GM19099 (cell line): ENCODE data around the gene OR2H1.

Experiments
- POLR2A ChIP-seq: IDR thresholded peaks from 3 replicates; pipeline ENCODE4 v1.6.1; 2011; ENCODE audit warnings: low read depth; ENCODE audit not compliant: insufficient read length; ENCODE audit errors: extremely low read depth

OR2H1 gene

GRCh38 chr6:29496961-29497360, 40.0 kb downstream of the OR2H1 start:
- TF ChIP-seq POLR2A = no peak

- TF ChIP-seq POLR2A = no peak
Observed at GRCh38 chr6:29499704-29500103, 42.7 kb downstream of the OR2H1 start.

GRCh38 chr6:29500594-29500993, 43.6 kb downstream of the OR2H1 start:
- TF ChIP-seq POLR2A = no peak

GRCh38 chr6:29501106-29501505, 44.2 kb downstream of the OR2H1 start:
- TF ChIP-seq POLR2A = no peak

- TF ChIP-seq POLR2A = no peak
Observed at GRCh38 chr6:29502181-29502580, 45.2 kb downstream of the OR2H1 start.

GRCh38 chr6:29502597-29502996, 45.6 kb downstream of the OR2H1 start:
- TF ChIP-seq POLR2A = no peak

GRCh38 chr6:29504961-29505360, 48.0 kb downstream of the OR2H1 start:
- TF ChIP-seq POLR2A = no peak

GRCh38 chr6:29505808-29506207, 48.9 kb downstream of the OR2H1 start:
- no peak for TF ChIP-seq POLR2A

GRCh38 chr6:29506446-29507067, 49.6 kb downstream of the OR2H1 start:
- TF ChIP-seq POLR2A = no peak

- no peak for TF ChIP-seq POLR2A
Observed at GRCh38 chr6:29507319-29507718, 50.4 kb downstream of the OR2H1 start.

- no peak for TF ChIP-seq POLR2A
Observed at GRCh38 chr6:29509239-29509638, 52.3 kb downstream of the OR2H1 start.

GRCh38 chr6:29509711-29510110, 52.8 kb downstream of the OR2H1 start:
- no peak for TF ChIP-seq POLR2A

- TF ChIP-seq POLR2A = no peak
Observed at GRCh38 chr6:29510202-29510601, 53.2 kb downstream of the OR2H1 start.

- no peak for TF ChIP-seq POLR2A
Observed at GRCh38 chr6:29510746-29511300, 53.9 kb downstream of the OR2H1 start.
